Thoracic aorta (tissue), 2 donors: ENCODE results near the gene NKRF. TPM values are rescaled to one million over a fixed set of nuclear protein-coding genes. Genes with fewer than 3 reads are reported as not detected.

ENCODE experiments used
- ATAC-seq: fragments of 150-250 bp; one replicate; pipeline ENCODE4 v1.8.0; 2017; ENCODE audit warnings: low read depth; ENCODE audit not compliant: insufficient number of reproducible peaks, low FRiP score
- DNase-seq: peaks from one replicate; pipeline ENCODE4 v3.0.0-alpha.2; 2020; ENCODE audit warnings: low spot score
- H3K27ac ChIP-seq, 2 donors: fragments of 200-600 bp; sonication (generic); 1 replicate in 1 of 2; 2 replicates in 1 of 2; pipeline ENCODE4 v1.5.1; 2016; ENCODE audit warnings: mild to moderate bottlenecking in 2 of 2, moderate library complexity in 2 of 2
- H3K27me3 ChIP-seq: fragments of 200-600 bp; sonication (generic); replicated peaks from 2 replicates; pipeline ENCODE4 v1.6.0; 2016; ENCODE audit warnings: mild to moderate bottlenecking; ENCODE audit not compliant: insufficient read depth
- H3K36me3 ChIP-seq: fragments of 200-600 bp; sonication (generic); one replicate; pipeline ENCODE4 v1.5.1; 2016
- H3K4me1 ChIP-seq, 2 donors: fragments of 200-600 bp; sonication (generic); 1 replicate in 1 of 2; 2 replicates in 1 of 2; pipeline versions ENCODE4 v1.5.1 to v1.6.0; 2016; ENCODE audit warnings: low read depth in 2 of 2, mild to moderate bottlenecking in 1 of 2; ENCODE audit not compliant: control insufficient read depth in 1 of 2
- H3K4me3 ChIP-seq: fragments of 200-600 bp; sonication (generic); 2 replicates; pipeline ENCODE4 v1.5.1; 2016; ENCODE audit warnings: mild to moderate bottlenecking
- H3K9me3 ChIP-seq: fragments of 200-600 bp; sonication (generic); 2 replicates; pipeline ENCODE4 v1.5.1; 2016
- total RNA-seq, 2 donors: library from RNA; depleted of rRNA; stranded (reverse); fragments of >200 nt; gene quantifications; one replicate each; pipeline versions ENCODE4 v1.1.0 to v1.2.3, GENCODE V29; 2016
- TF ChIP-seq, protein P1 (sequence below): fragments of 200-600 bp; sonication (generic); IDR thresholded peaks from one replicate; pipeline ENCODE4 v1.5.1; 2019; ENCODE audit warnings: antibody characterized with exemption

The NKRF gene
- total RNA-seq, 2 donors from 2014 or later: 3.8 to 8.3 TPM

DNA sequence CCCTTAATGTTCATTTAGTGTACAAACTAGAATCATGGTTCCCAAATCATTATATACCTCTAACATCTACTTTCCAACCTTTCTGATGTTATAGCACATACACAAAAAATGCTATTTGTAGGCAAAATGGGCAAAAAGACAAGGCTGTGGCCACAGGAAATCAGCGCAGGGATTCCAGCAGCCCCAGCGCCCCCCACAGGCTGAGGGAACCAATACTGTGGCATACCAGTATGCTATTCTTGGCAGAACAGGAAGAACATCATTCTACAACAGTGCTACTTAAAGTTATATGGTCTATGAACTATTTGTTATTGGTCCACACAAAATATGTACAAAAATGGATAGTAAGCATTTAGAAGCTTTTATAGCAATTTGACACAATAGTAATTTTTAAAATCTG lies 66.4 kb downstream of the NKRF start:
- Histone ChIP-seq H3K36me3 (peaks cover 2% of the 10 kb centered on the region), H3K4me3 (no peak overlapping the region), H3K4me1 (no peaks in the 10 kb centered on the region), H3K27ac (no peak overlapping the region), H3K27me3 (no peaks in the 10 kb centered on the region), H3K9me3 (no peaks in the 10 kb centered on the region)
- DNase-seq: no peak
- TF ChIP-seq, protein P1, sequence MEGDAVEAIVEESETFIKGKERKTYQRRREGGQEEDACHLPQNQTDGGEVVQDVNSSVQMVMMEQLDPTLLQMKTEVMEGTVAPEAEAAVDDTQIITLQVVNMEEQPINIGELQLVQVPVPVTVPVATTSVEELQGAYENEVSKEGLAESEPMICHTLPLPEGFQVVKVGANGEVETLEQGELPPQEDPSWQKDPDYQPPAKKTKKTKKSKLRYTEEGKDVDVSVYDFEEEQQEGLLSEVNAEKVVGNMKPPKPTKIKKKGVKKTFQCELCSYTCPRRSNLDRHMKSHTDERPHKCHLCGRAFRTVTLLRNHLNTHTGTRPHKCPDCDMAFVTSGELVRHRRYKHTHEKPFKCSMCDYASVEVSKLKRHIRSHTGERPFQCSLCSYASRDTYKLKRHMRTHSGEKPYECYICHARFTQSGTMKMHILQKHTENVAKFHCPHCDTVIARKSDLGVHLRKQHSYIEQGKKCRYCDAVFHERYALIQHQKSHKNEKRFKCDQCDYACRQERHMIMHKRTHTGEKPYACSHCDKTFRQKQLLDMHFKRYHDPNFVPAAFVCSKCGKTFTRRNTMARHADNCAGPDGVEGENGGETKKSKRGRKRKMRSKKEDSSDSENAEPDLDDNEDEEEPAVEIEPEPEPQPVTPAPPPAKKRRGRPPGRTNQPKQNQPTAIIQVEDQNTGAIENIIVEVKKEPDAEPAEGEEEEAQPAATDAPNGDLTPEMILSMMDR: no peak
- no peak for ATAC-seq

Other genes starting within 250 kb of the NKRF start
- gene SLC25A43, start 207.1 kb downstream of the NKRF start, total RNA-seq: 10 to 100 TPM; 12.3 to 24.4 TPM
- 100 to 1,000 TPM; 102 to 123 TPM for gene SLC25A5, start 138.0 kb downstream of the NKRF start, total RNA-seq
- gene STEEP1, start 41.0 kb downstream of the NKRF start, total RNA-seq: 10 to 100 TPM; 32.0 to 51.9 TPM
- 10 to 100 TPM; 37.4 to 50.7 TPM for gene UBE2A, start 31.9 kb downstream of the NKRF start, total RNA-seq
- gene SEPTIN6, start 86.7 kb upstream of the NKRF start, total RNA-seq: 10 to 100 TPM in 1 of 2 donors, 1 to 10 TPM in 1; 9.3 to 25.5 TPM
- not detected for gene SOWAHD, start 152.2 kb upstream of the NKRF start, total RNA-seq
- gene RPL39, start 185.2 kb upstream of the NKRF start, total RNA-seq: 1,000 to 10,000 TPM in 1 of 2 donors, 100 to 1,000 TPM in 1; 889 to 1,700 TPM
- 1 to 10 TPM; 3.7 to 4.9 TPM for gene UPF3B, start 246.5 kb upstream of the NKRF start, total RNA-seq